ENCODE results near the gene ZNF524. TPM values are rescaled to one million over a fixed set of nuclear protein-coding genes. Genes with fewer than 3 reads are reported as not detected.

Gene ZNF524
- polyA plus RNA-seq, 2 of the 4 experiments (the other 2 are of a cell fraction), result 6.4 to 9.7 TPM

GRCh38 chr19:55638864-55639359 is 38.8 kb downstream of the ZNF524 start:
- POLR2A ChIA-PET, result interaction anchor here (0.6 to 3.4 kb wide), 5 partner anchors 14 to 428 kb away, joined by 3 to 20 read pairs (median 5); partner anchors contain the start of genes FIZ1, U2AF2 and ZNF784
- ATAC-seq (peak in 1 of 2 experiments; percentile 15; a peak in 3 of 6 replicates), FAIRE-seq (no peak), DNase-seq (ENCODE audit: low read depth in 1 of 2, low spot score in 1 of 2) (peak; percentile 67 to 87)
- CTCF ChIA-PET, result interaction anchor here (0.6 to 24.9 kb wide), 13 partner anchors 7 to 975 kb away, joined by 3 to 363 read pairs (median 4); partner anchors contain the start of genes CCDC106 and ZNF784
- WGBS (ENCODE audit: missing lambda C conversion rate), result 82% methylated on average over 6 of the region's 6 CpGs
- Histone ChIP-seq H3K9me3 (no peaks in the 10 kb centered on the region), H3K4me1 (peaks cover 28% of the 10 kb centered on the region), H3K4me3 (no peak overlapping the region), H3K27ac (no peak overlapping the region), H3K4me2 (no peak overlapping the region)
- TF ChIP-seq RAD21 (conservative IDR thresholded peaks at IDR 0.05 in 1 of 2, IDR thresholded peaks at IDR 0.05 in 1 of 2) (peak in 1 of 2 experiments; percentile 15; a peak in 1 of 5 replicates), RFX5 (IDR thresholded peaks at IDR 0.05) (no peak), USF2 (IDR thresholded peaks at IDR 0.05) (no peak), MAX (IDR thresholded peaks at IDR 0.05) (peak; percentile 43; the same call in 1 of the 2 replicates), ATOH8 (CRISPR knock-in tag; IDR thresholded peaks at IDR 0.05; ENCODE audit: low read depth) (no peak), SMC3 (IDR thresholded peaks at IDR 0.05) (0 out of 3 replicates have a peak, but pooled peaks have one; percentile 9), BCL3 (IDR thresholded peaks at IDR 0.05) (no peak), CTCF (IDR thresholded peaks at IDR 0.05) (peak; percentile 54)

GRCh38 chr19:55640043-55640576 is 40.0 kb downstream of the ZNF524 start:
- peak in 1 of 2 experiments; percentile 49 for DNase-seq (ENCODE audit: low read depth in 1 of 2, low spot score in 1 of 2)
- peaks cover 36% of the 10 kb centered on the region for H3K4me1 ChIP-seq
- peak overlapping the region; percentile 63 for H3K4me3 ChIP-seq
- H3K4me2 ChIP-seq, result peak overlapping the region; percentile 100
- ChIA-PET POLR2A (no interaction called here), CTCF (interaction anchor here (1.0 to 2.2 kb wide), 7 partner anchors 9 to 31 kb away, joined by 3 to 8 read pairs (median 3); no protein-coding TSS in a partner anchor)
- no peak for ATAC-seq
- H3K27ac ChIP-seq, result peak overlapping the region; percentile 92 to 97
- FAIRE-seq, result no peak
- no peaks in the 10 kb centered on the region for H3K9me3 ChIP-seq
- 80% methylated on average over 35 of the region's 38 CpGs for WGBS (ENCODE audit: missing lambda C conversion rate)
- peak; percentile 52 for TF ChIP-seq MAX (IDR thresholded peaks at IDR 0.05)
- no peak for TF ChIP-seq NPAS2 (CRISPR knock-in tag; IDR thresholded peaks at IDR 0.05; ENCODE audit: borderline replicate concordance)
- peak; percentile 29; the same call in 1 of the 2 replicates for TF ChIP-seq PBX3 (IDR thresholded peaks at IDR 0.05)
- no peak for TF ChIP-seq JUNB (IDR thresholded peaks at IDR 0.05)
- no peak for TF ChIP-seq RFX5 (IDR thresholded peaks at IDR 0.05)
- 0 out of 2 replicates have a peak, but pooled peaks have one; percentile 9 for TF ChIP-seq POLR2A (IDR thresholded peaks at IDR 0.05; ENCODE audit: low read length)
- TF ChIP-seq EP300 (IDR thresholded peaks at IDR 0.05), result no peak
- TF ChIP-seq BCL3 (IDR thresholded peaks at IDR 0.05), result no peak

Measured in A549 (cell line).